Keratinocyte (primary cell): ENCODE measurements around the gene B3GALNT1. TPM values are rescaled to one million over a fixed set of nuclear protein-coding genes. Genes with fewer than 3 reads are reported as not detected.

ENCODE experiments used
- DNase-seq: peaks from one replicate; pipeline ENCODE4 v3.0.0-alpha.2; 2011; ENCODE audit warnings: low read depth, missing footprints, low spot score
- FAIRE-seq: peaks from 2 replicates; lab custom pipeline; 2011; peaks lifted over from hg19 to GRCh38; lab: Jason Lieb, UNC
- H2AFZ ChIP-seq: 2 replicates; pipeline ENCODE4 v1.6.0; 2012; ENCODE audit warnings: low read length, control low read depth, inconsistent platforms; ENCODE audit not compliant: control insufficient read depth
- H3K27ac ChIP-seq: 2 replicates; pipeline ENCODE4 v1.5.1; 2011; ENCODE audit warnings: low read length; ENCODE audit not compliant: control insufficient read depth, insufficient read depth
- H3K27me3 ChIP-seq: 3 replicates; pipeline ENCODE4 v1.6.0; 2011; ENCODE audit warnings: low read length; ENCODE audit not compliant: control insufficient read depth, insufficient read depth; ENCODE audit errors: extremely low read depth
- H3K36me3 ChIP-seq, 2 experiments: 2 replicates in 1 of 2; 3 replicates in 1 of 2; pipeline ENCODE4 v1.5.1; 2011; ENCODE audit warnings: low read length in 2 of 2, mild to moderate bottlenecking in 1 of 2; ENCODE audit not compliant: control insufficient read depth in 2 of 2, insufficient read depth in 2 of 2; ENCODE audit errors: extremely low read depth in 1 of 2
- H3K4me1 ChIP-seq: 3 replicates; pipeline ENCODE4 v1.5.1; 2011; ENCODE audit warnings: low read length; ENCODE audit not compliant: control insufficient read depth, insufficient read depth; ENCODE audit errors: extremely low read depth
- H3K4me2 ChIP-seq: 3 replicates; pipeline ENCODE4 v1.6.0; 2011; ENCODE audit warnings: low read depth, low read length; ENCODE audit not compliant: control insufficient read depth, insufficient read depth; ENCODE audit errors: extremely low read depth
- H3K4me3 ChIP-seq, 3 experiments: fragments of 200-600 bp in 1 of 3; sonication (generic) in 1 of 3; 2 replicates in 2 of 3; 3 replicates in 1 of 3; pipeline ENCODE4 v1.5.1; 2011 to 2016; ENCODE audit warnings: low read length in 3 of 3, mild to moderate bottlenecking in 3 of 3, control low read depth in 2 of 3, inconsistent platforms in 1 of 3, low read depth in 1 of 3, mixed read lengths in 1 of 3, mixed run types in 1 of 3, moderate library complexity in 1 of 3; ENCODE audit not compliant: control insufficient read depth in 2 of 3, insufficient read depth in 2 of 3; ENCODE audit errors: extremely low read depth in 1 of 3
- H3K79me2 ChIP-seq: 2 replicates; pipeline ENCODE4 v1.6.0; 2012; ENCODE audit warnings: low read length; ENCODE audit not compliant: control insufficient read depth, insufficient read depth
- H3K9ac ChIP-seq: 3 replicates; pipeline ENCODE4 v1.6.0; 2011; ENCODE audit warnings: low read length; ENCODE audit not compliant: control insufficient read depth, insufficient read depth; ENCODE audit errors: extremely low read depth
- H3K9me1 ChIP-seq: 3 replicates; pipeline ENCODE4 v1.6.0; 2011; ENCODE audit warnings: low read length; ENCODE audit not compliant: control insufficient read depth, insufficient read depth; ENCODE audit errors: extremely low read depth
- H3K9me3 ChIP-seq: 2 replicates; pipeline ENCODE4 v1.5.1; 2012; ENCODE audit warnings: low read depth, low read length; ENCODE audit not compliant: control insufficient read depth
- H4K20me1 ChIP-seq: 3 replicates; pipeline ENCODE4 v1.6.0; 2011; ENCODE audit warnings: low read length; ENCODE audit not compliant: control insufficient read depth, insufficient read depth; ENCODE audit errors: extremely low read depth
- CTCF ChIP-seq, 3 experiments: IDR thresholded peaks in 1 of 3; conservative IDR thresholded peaks in 1 of 3; optimal IDR thresholded peaks in 1 of 3; 2 replicates in 2 of 3; 3 replicates in 1 of 3; pipeline versions ENCODE3 to v1.5.1; 2011; ENCODE audit warnings: low read length in 3 of 3, mild to moderate bottlenecking in 3 of 3, moderate library complexity in 2 of 3, control low read depth in 1 of 3, inconsistent platforms in 1 of 3; ENCODE audit not compliant: insufficient read depth in 2 of 3; ENCODE audit errors: extremely low read depth in 1 of 3
- EZH2 ChIP-seq: IDR thresholded peaks from one replicate; pipeline ENCODE4 v1.6.1; 2012; ENCODE audit warnings: inconsistent platforms, mild to moderate bottlenecking, low read length, moderate library complexity
- dilution Hi-C: fragments of 300-500 bp; cut with MboI; formaldehyde crosslinking; loops from one replicate; pipeline ENCODE4 v1.7.0; 2020; ENCODE audit warnings: low sequenced_read_pairs; ENCODE audit not compliant: extremely low pct_ligation_motif_present
- polyA plus RNA-seq, 5 experiments: library from polyadenylated mRNA; depleted of rRNA in 3 of 5; stranded (reverse) in 3 of 5; stranded (forward) in 1 of 5; unstranded in 1 of 5; fragments of >200 nt; gene quantifications; 1 replicate in 1 of 5; 2 replicates in 3 of 5; 3 replicates in 1 of 5; pipeline versions ENCODE4 v1.2.1 to v1.2.3, GENCODE V29; 2011 to 2012; ENCODE audit warnings: missing spikeins in 2 of 5, low read depth in 1 of 5, low replicate concordance in 1 of 5

B3GALNT1 gene
- polyA plus RNA-seq, 1 donor (not counting 4 experiments of a cell fraction or from before 2014, with no cell fraction given): 3.6 TPM

DNA sequence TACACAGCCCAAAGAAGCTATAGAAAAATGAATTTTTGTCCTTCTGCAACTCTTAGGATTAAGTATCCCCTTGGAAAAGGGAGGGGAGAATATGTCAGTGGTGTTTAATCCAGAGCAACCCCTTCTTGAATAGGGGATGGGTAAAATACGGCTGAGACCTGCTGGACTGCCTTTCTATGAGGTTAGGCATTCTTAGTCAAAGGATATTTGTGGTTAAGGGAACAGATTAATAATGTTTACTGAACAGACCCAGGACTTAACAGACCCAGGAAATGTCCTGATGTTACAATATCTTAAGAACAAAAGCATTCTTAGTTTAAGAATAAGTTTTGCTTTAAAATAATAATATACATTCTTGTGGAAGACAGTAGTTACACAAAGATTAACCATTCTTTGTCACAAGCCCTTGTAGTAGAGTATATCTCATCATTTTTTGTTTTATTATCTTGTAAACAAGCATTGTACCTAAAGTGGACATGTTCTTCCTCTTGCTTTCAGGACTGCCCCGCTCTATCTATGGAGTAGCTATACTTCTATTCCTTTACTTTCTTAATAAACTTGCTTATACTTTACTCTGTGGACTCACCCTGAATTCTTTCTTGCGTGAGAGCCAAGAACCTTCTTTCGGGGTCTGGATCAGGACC lies 43.8 kb upstream of the B3GALNT1 start:
- Histone ChIP-seq H3K9me1 (no peaks in the 10 kb centered on the region), H3K9ac (no peak overlapping the region), H3K4me1 (no peaks in the 10 kb centered on the region), H4K20me1 (no peaks in the 10 kb centered on the region), H3K27ac (no peak overlapping the region), H3K79me2 (no peaks in the 10 kb centered on the region), H3K36me3 (no peaks in the 10 kb centered on the region), H3K4me2 (no peak overlapping the region), H3K4me3 (no peak overlapping the region), H3K27me3 (no peaks in the 10 kb centered on the region), H3K9me3 (no peaks in the 10 kb centered on the region), H2AFZ (no peak overlapping the region)
- TF ChIP-seq CTCF (optimal IDR thresholded peaks at IDR 0.05 in 1 of 3, IDR thresholded peaks at IDR 0.05 in 1 of 3, conservative IDR thresholded peaks at IDR 0.05 in 1 of 3; ENCODE audit: extremely low read depth in 1 of 3, insufficient read depth in 2 of 3, low read length in 3 of 3) (no peak), EZH2 (no peak)
- no peak for FAIRE-seq
- dilution Hi-C loops: no loop called here
- DNase-seq: no peak

GRCh38 chr3:161142486-161142885 lies 37.3 kb upstream of the B3GALNT1 start:
- no peak overlapping the region for H3K27ac ChIP-seq
- H4K20me1 ChIP-seq: no peaks in the 10 kb centered on the region
- dilution Hi-C loops: no loop called here
- no peak overlapping the region for H2AFZ ChIP-seq
- no peak overlapping the region for H3K4me3 ChIP-seq
- no peak for FAIRE-seq
- DNase-seq: no peak
- TF ChIP-seq EZH2 (no peak), CTCF (optimal IDR thresholded peaks at IDR 0.05 in 1 of 3, IDR thresholded peaks at IDR 0.05 in 1 of 3, conservative IDR thresholded peaks at IDR 0.05 in 1 of 3; ENCODE audit: extremely low read depth in 1 of 3, insufficient read depth in 2 of 3, low read length in 3 of 3) (no peak)
- H3K4me2 ChIP-seq: no peak overlapping the region
- no peaks in the 10 kb centered on the region for H3K27me3 ChIP-seq
- H3K9me3 ChIP-seq: no peaks in the 10 kb centered on the region
- H3K4me1 ChIP-seq: no peaks in the 10 kb centered on the region
- H3K36me3 ChIP-seq: no peaks in the 10 kb centered on the region
- no peaks in the 10 kb centered on the region for H3K79me2 ChIP-seq
- no peaks in the 10 kb centered on the region for H3K9me1 ChIP-seq
- H3K9ac ChIP-seq: no peak overlapping the region
